Measurements from ENCODE around the gene AVPI1. TPM values are rescaled to one million over a fixed set of nuclear protein-coding genes. Genes with fewer than 3 reads are reported as not detected.
"Not testable (repeated sequence)": the region's sequence is repeated elsewhere in the genome, so short reads cannot be mapped to it uniquely, and the experiment has no call there.

AVPI1 gene
- total RNA-seq, 1 donor from 2014 or later: 5.6 TPM

DNA sequence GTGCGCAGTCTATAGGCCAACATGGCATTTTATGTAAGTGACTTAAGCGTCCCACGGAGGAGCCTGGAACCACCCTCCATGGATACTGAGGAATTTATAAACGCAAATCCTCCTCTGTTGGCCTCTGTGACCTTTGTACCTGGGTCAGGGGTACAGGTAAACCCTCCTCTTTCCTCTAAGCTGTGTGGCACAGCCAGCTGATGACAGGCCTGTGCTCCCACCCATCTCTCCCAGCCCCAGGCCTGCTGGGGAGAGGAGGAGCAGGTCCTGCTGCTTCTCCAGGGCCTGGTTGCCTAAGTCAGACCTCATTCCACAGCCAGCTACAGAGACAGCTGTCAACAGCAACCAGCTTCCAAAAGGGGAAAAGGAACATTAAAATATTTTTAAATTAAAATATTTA lies 5.0 kb downstream of the AVPI1 start:
- no peak for DNase-seq

DNA sequence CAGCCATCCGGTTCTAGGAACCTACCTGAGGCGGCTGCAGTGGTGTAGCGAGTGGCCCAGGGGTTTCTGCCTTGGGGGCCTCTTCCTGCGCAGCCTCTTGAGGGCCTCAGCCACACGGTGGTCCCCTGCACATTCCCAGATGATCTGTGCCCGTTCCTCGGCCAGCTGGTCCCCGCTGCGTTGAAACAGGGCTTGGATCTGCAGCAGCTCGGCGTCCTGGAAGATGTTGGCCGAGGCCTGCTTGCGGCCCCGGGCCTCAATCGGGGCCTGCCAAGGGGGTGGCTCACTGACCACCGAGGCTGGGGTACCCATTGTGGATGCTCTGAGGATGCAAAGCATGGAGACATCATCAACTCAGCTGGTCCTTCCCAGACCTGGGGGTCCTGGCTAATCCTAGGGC lies 7.4 kb downstream of the AVPI1 start:
- no peak for DNase-seq

DNA sequence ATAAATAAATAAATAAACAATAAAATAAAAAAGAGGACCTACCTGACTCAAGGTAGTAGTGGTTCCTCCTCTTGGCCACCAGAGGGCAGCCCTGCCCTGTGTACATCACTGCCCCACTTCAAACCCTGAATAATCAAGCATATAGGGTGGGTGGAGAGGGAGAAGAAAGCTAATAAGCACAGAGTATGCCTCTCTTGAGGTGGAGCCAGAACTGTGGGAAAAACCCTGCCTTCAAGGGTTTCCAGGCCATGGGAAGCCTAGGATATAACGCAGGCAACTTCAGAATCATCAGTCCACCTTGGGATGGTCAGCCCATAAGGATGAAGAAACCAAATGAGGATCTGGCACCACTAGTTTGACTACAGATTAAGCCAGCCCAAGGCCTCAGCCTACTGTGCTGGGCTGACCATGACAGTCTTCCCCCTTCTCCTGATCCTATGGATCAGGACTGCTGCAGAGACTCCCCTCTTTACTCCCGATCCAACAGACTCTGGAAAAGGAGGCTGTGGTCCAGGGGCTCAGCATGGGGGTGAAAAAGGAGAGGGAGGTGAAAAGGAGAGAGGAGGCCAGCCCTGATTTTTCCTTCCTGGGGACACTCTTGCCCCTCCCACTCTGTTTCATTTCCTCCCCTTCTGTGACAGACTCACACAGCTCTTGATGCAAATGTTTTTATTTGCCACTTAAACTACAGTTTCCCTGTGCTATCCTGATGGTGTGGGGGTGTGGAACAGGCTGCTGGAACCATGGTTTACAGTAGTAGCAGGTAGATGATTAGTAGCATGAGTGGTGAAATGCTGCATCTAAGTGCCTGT lies 10.1 kb downstream of the AVPI1 start:
- DNase-seq: peak; percentile 74

DNA sequence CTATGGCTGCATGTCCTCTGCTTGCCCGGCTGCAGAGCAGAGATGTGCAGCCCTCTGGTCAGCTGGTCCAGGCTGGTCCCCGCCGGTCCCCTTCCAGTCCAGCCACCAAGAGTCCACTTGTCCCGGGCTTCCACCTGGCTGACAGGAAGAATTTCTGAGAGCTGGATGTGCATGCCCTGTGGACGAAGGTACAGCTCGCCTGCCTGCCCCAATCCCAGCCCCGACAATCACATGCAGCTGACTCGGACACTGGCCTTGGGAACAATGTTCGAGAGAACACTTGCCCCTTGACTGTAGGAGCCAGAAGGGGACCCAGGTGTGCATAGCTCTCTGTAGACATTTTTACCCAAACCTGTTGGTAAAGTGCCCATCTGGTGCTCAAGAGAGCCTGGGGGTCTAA lies 11.8 kb downstream of the AVPI1 start:
- DNase-seq: no peak

DNA sequence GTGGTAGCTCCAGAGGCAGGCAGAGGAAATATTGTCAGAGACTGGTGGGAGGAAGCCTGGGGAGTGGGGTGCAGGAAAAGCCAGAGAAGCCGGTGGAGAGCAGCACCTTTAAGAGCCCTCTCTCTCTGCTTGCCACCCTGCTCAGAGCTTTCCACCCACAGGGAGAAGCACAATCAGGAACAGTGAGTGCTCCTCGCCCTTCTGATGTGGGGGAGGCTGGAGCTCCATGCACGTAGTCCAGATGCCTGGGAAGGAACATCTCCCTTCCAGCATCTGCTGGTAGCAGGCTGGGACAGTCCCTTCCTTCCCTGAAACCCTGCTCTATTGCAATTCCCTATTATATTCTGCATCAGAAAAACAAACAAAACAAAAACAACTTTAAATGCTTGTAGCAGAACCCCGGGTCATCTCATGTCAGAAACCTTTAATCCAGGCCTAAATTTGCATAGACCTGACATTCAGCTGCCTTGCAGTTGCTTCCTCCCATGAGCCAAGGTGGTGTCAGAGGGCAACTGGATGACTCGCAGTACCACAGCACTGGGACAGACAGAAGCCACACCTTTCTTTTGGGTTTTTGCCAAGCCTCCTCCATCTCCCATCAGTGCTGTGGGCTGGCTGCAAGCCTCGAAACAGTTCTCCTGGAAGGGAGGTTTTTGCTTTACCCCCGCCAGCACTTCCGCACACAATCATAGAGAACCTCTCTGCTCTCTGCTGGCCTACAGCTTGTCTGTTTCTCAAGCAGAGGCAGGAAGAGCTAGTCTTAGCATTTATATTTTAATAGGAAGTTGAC lies 13.1 kb downstream of the AVPI1 start:
- no peak for DNase-seq

DNA sequence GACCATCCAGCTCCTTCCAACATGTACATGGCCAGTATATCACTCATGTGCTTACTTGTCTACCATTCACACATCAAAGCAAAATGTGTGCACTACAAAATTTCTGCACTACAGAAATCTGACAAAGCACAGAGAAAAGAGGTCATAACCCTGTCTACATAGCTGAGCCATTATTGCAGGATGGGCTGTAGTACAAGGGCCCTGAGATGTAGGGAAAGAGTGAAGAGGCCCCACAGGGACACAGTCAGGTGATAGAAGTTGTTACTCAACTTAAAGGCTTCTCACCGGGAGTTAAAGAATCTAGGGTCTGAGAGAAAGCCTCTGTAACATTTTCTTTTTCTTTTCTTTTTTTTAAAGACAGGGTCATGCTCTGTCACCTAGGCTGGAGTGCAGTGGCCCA lies 17.5 kb downstream of the AVPI1 start:
- DNase-seq: no peak

DNA sequence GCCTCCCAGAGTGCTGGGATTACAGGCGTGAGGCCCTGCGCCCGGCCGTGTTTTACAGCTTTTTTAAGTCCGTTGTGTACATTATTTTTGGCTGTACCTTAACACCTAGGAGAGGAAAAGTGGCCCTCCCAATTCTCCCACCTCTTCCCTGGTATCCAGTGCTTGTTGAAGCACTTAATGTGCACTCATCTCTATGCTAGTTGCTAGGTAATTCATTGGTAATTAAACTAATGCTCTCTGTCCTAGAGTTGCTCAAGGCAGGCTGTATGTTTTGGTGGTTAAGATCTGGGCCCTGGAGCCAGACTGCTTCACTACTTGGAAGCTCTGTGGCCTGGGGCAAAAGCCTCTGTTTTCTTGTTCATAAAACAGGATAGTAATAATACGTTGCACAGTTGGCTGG lies 19.6 kb downstream of the AVPI1 start:
- no peak for DNase-seq

DNA sequence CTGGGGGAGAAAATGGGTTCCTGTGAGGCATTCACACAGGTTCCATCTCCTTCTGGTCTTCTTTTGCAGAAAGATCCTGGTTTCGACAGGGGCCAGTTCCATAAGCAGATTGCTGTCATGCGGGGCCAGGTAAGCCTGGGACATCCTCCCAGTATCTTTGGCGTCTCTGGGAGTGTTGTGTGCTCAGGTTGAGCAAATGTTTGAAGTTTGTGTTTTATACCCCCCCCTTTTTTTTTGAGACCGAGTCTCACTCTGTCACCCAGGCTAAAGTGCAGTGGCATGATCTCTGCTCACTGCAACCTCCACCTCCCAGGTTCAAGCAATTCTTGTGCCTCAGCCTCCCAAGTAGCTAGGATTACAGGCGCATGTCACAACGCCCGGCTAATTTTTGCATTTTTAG lies 20.0 kb downstream of the AVPI1 start:
- DNase-seq: no peak

DNA sequence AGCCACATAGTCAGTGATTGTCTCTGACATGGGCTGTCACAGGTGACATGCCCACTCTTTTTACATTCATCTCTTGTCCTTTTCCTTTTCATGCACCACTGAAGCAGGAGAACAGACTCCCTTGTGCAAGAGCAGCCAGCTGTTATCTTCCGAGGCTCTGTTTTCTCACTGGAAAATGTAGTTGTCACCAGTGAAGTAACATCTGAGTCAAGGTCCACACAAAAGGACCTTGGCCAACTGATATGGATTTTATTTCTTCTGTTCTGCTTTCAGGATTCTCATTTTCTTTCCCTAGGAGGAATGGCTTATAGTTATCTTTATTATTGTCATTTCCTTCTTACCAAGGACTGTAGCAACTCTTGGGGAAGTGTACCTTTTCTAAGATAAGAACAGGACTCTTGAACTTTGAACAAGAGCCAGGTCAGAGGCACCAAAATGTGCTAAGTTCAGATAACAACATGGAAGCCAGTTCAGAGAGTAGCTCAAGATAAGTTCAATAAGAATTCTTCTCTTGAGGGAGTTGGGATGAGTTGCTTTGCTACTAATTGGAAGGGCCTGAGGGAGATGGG lies 22.7 kb downstream of the AVPI1 start:
- no peak for DNase-seq

DNA sequence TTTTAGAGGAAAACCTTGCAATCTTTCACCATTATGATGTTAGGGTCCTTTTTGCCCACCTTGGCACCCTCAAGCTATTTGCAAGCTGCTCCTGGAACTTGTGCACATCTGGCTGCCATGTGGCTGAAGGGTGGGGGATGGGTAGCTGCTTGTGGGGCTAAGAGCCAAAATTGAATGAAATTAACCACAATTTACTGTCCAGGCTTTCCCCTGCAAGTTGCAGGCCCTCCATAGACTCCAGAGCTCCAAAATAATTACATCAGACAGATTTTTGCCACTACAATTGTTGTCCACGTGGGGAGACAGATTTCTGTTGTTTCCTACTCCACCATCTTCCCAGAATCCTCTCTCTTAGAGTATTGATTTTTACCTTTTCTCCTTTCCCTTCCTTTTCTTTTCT lies 27.5 kb downstream of the AVPI1 start:
- DNase-seq: no peak

DNA sequence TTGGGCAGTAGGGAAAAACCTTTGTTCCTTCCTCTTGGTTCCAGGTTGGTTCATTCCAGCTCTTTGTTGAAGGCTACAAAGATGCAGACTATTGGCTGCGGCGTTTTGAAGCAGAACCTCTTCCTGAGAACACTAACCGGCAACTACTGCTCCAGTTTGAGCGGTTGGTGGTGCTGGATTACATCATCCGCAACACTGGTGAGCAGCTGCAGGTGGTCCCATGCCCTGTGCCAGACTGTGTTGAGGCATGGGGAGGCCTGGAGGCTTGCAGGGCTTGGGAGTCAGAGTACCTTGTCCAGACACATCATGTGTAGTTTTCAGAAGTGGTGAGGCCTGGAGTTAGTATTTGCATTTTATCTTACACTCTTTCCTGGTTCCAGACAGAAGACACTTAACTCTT lies 30.3 kb downstream of the AVPI1 start:
- no peak for DNase-seq

DNA sequence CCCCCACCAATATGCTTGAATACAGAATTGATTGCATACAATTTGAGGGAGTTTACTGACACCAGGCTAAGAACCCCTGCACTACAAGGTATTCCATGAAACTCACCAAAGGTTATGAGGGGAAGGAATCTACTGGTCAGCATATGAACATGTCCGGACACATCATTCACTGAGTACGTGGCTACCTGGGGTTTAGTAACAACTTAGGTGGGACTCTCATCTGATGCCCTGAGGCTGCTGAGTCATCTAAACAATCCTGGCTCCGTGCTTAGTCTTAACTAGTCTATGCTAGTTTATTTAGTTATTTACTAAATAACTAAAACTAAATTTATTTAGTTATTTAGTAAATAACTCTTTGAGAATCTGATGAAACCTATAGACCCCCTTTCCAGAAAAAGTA lies 35.3 kb downstream of the AVPI1 start:
- no peak for DNase-seq

DNA sequence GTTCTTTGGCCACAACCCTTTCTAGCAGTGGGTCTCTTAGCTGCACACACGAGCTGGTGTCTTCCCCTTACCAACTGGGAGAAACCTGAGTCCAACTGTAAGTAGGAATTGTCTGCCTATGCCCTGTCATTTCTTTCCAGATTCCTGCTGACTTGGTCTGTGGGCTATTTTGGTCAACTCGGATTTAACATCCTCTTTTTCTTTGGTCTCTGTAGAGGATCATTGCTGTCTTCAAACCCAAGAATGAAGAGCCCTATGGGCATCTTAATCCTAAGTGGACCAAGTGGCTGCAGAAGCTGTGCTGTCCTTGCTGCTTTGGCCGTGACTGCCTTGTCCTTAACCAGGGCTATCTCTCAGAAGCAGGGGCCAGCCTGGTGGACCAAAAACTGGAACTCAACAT lies 36.3 kb downstream of the AVPI1 start:
- DNase-seq: no peak

DNA sequence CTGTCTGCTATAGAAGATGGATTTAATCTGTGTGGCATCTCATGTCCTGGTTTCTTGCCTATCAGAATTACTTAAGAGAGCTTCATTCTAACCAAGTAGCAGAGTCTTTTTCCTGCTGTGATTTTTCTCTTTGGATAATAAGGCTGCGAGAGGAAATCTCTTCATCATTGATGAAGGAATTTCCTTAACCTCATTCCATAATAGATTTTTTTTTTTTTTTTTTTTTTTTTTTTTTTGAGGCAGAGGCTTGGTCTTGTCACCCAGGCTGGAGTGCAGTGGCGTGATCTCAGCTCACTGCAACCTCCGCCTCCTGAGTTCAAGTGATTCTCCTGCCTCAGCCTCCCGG lies 37.7 kb downstream of the AVPI1 start:
- not testable (repeated sequence) for DNase-seq

DNA sequence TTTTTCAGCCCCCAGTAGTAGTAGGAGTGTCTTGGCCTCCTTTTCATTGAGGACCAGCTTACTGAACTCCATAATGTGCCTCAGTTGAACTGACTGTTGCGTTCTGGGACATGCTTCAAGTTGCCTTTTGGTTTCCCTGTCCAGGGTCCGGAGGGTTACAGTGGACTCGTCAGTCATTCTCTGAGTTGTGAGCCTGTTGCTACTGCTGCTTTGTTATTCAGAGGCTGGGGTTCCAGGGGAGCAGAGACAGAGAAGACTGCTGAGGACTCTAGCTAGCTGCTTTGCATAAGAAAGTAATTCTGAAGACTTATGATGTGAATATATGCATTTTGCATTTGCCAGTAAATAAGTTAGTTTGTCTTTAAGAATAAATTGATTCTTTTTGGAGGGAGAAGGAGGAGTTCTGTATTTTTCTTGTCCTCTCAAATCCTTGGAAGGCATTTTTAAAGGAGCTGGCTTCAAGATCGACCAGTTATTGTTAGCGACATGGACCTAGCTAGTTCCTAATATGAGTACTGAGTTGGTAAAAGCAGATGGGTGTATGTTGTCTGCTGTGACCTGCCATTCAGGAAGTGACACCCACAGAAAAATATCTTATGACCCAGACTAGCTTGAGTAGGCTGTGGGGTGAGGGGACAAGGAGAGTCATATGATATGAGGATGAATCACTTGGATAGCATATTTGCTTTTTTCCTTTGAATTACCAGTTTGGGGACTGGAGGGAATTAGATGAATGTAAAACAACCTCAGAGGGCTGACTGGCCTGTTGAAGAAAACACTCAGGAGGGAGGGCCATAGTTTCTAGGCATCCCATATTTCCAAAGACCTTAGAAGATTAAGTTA lies 38.3 kb downstream of the AVPI1 start:
- peak; percentile 91 for DNase-seq

DNA sequence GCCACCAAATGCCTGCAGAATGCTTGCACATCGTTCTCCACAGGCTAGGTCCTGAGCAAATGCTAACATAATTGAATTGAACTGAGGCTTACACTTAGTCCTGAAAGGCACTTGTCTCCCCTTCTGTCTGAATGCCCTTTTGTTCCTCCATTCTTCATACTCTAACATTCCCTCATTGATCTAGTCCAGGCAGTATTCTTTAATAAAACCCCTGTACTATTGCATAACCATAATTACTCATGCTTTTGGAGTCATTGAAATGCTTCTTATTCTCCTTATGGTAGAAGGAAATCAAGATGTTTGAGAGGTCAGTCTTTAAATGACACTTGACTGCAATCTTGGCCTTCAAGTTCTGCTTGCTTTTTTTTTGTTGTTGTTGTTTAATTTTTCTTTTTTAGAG lies 39.5 kb downstream of the AVPI1 start:
- DNase-seq: peak; percentile 13

DNA sequence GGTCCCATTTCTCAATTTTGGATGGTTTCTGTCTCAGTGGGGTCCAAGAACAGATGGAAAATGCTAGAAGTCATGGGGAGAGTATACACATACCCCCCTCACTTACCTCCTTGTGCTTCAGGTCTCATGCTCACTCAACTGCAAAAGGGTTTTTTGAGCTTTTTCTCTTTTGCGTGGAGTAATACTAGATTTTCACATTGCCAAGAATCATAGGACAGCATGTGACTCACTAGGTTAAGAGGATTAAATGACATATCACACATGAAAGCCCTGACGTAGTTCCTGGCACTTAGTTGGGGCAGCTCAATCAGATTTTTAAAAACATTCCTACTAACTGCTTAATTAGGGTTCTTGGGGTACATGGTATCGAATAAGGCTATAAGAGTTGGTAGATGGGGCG lies 42.1 kb downstream of the AVPI1 start:
- no peak for DNase-seq

DNA sequence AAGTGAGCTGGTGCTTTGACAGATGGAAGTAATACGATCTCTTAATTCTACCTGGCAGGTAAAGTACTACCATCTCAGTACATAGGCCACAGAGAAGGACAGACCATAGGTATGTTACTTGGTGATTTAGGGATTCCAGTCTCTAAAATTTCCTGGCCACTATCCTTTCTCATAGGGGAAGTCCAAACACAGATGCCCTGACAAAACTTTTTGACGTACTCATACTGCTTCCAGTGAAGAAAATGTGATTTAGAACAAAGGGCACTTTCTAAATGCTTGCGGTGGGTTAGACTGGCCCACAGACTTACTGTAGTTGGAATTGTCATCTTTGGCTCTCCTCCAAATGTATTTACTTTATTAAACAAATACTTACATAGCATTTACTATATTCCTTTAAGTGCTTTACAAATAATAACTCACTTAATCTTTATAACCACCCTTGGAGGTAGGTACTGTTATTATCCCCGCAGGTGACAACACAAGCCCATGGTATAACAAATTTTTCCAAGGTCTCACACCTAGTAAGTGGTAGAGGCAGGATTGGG lies 43.5 kb downstream of the AVPI1 start:
- no peak for DNase-seq

DNA sequence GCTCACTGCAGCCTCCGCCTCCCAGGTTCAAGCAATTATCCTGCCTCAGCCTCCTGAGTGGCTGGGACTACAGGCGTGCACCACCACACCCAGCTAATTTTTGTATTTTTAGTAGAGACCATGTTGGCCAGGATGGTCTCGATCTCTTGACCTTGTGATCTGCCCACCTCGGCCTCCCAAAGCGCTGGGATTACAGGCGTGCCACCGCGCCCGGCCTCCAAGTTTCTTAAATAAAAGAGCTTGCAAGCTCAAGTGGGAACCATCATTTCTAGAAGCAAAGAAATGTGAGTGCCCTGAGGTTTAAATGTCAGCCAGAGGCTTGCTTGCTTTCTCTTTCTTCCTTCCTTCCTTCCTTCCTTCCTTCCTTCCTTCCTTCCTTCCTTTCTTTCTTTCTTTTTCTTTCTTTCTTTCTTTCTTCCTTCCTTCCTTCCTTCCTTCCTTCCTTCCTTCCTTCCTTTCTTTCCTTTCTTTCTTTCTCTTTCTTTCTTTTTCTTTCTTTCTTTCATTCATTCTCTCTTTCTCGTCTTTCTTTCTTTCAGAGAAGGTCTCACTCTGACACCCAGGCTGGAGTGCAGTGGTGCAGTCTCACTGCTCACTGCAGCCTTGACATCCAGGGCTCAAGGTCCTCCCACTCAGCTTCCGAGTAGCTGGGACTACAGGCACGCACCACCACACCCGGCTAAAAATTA lies 44.4 kb downstream of the AVPI1 start:
- not testable (repeated sequence) for DNase-seq

DNA sequence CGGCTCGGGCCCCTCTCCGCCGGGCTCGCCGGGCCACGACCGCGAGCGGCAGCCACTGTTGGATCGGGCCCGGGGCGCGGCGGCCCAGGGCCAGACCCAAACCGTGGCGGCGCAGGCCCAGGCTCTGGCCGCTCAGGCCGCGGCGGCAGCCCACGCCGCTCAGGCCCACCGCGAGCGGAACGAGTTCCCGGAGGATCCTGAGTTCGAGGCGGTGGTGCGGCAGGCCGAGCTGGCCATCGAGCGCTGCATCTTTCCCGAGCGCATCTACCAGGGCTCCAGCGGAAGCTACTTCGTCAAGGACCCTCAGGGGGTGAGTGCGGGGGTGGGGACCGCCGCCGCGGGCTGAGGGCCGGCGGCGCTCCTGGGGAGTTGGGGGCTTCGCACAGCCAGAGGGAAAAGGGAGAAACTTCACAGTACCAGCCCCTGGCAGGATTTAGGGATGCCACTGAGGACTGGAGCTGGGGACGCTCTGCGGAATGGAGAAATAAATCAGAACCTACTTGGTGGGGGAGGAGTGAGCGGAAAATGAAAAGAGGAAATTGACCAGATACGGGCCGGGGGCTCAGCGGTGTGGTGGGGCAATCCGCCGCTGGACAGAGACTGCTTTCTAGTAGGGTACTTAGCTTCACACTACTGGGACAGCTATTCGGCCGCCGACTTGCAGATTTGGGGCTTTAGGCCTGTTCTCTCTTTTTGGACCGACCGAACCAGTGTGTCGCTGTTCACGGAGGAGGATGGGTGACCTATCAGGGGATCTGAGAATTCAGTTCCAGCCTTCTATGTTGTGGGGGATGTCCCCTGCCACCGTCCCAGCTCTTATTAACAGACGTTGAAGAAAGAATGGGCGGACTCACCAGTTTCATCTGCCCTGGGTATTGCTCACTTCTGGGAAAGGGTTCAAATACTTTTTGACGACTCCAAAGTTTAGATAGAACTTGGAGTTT lies 45.9 kb downstream of the AVPI1 start:
- DNase-seq: peak; percentile 46

Measured in dermis blood vessel endothelial cell (primary cell).